ENCODE data around the gene SHB. TPM values are rescaled to one million over a fixed set of nuclear protein-coding genes. Genes with fewer than 3 reads are reported as not detected.

SHB gene
- total and polyA plus RNA-seq, 2 of the 13 experiments (the other 11 are each of a cell fraction or from before 2014, with no cell fraction given): 19.4 to 20.7 TPM

DNA sequence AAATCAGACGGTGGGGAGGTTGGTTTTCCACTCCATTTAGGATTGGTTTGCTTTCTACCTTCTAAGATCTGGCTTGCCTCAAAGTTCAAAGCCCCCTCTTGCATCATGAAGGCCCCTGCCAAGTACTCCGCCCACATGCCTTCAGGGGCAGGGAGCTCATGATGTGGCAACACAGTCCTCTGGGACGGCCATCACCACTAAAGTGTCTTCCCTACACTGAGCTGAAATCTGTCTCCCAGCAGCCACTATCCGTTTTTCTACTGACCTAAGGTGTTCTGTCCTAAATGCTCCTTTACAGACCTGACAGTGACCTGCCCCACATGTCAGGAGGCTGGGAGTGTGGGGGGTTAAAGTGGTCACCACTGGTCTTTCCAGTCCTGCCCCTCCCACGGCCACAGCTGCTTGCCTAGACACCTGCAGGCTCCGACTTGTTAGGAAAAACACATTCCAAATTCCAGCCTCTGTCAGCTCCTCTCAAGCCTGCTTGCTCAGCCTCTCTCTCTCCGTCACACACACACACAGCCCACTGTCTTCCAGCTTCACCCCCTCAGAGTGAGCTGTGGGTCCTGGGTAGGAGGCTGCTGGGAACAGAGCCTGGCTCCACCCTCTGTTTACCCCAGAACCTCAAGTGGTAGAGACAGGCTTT is 44.9 kb downstream of the SHB start (continued):
- peak; percentile 45; the same call in 1 of the 2 replicates for TF ChIP-seq ZC3H13 (CRISPR knock-in tag; IDR thresholded peaks at IDR 0.05)
- no peak for TF ChIP-seq NR3C1 (CRISPR knock-in tag; IDR thresholded peaks at IDR 0.05)
- no peak for TF ChIP-seq ZNF382 (CRISPR knock-in tag; IDR thresholded peaks at IDR 0.05; ENCODE audit: borderline replicate concordance)
- peak; percentile 66 for TF ChIP-seq GFI1 (CRISPR knock-in tag; IDR thresholded peaks at IDR 0.05; ENCODE audit: borderline replicate concordance)
- peak; percentile 98 for TF ChIP-seq CEBPB (IDR thresholded peaks at IDR 0.05; ENCODE audit: borderline replicate concordance, low read depth, low read length)
- peak; percentile 98 for TF ChIP-seq ZBTB7B (CRISPR knock-in tag; IDR thresholded peaks at IDR 0.05)
- peak; percentile 61; the same call in 1 of the 2 replicates for TF ChIP-seq ZNF543 (CRISPR knock-in tag; IDR thresholded peaks at IDR 0.05)
- peak; percentile 33; the same call in 1 of the 2 replicates for TF ChIP-seq ZNF749 (CRISPR knock-in tag; IDR thresholded peaks at IDR 0.05; ENCODE audit: borderline replicate concordance)
- TF ChIP-seq ARID2 (CRISPR knock-in tag; IDR thresholded peaks at IDR 0.05; ENCODE audit: borderline replicate concordance): peak; percentile 78; the same call in 1 of the 2 replicates
- 0 out of 2 replicates have a peak, but pooled peaks have one; percentile 23 for TF ChIP-seq SMAD3 (CRISPR knock-in tag; IDR thresholded peaks at IDR 0.05)
- TF ChIP-seq ZNF629 (CRISPR knock-in tag; conservative IDR thresholded peaks at IDR 0.05): 0 out of 2 replicates have a peak, but pooled peaks have one; percentile 14
- no peak; the same call in 1 of the 2 replicates for TF ChIP-seq ZNF552 (CRISPR knock-in tag; IDR thresholded peaks at IDR 0.05; ENCODE audit: borderline replicate concordance)
- no peak for TF ChIP-seq ZFP41 (CRISPR knock-in tag; IDR thresholded peaks at IDR 0.05; ENCODE audit: borderline replicate concordance)
- no peak for TF ChIP-seq ARNT (IDR thresholded peaks at IDR 0.05)
- TF ChIP-seq, protein P1, sequence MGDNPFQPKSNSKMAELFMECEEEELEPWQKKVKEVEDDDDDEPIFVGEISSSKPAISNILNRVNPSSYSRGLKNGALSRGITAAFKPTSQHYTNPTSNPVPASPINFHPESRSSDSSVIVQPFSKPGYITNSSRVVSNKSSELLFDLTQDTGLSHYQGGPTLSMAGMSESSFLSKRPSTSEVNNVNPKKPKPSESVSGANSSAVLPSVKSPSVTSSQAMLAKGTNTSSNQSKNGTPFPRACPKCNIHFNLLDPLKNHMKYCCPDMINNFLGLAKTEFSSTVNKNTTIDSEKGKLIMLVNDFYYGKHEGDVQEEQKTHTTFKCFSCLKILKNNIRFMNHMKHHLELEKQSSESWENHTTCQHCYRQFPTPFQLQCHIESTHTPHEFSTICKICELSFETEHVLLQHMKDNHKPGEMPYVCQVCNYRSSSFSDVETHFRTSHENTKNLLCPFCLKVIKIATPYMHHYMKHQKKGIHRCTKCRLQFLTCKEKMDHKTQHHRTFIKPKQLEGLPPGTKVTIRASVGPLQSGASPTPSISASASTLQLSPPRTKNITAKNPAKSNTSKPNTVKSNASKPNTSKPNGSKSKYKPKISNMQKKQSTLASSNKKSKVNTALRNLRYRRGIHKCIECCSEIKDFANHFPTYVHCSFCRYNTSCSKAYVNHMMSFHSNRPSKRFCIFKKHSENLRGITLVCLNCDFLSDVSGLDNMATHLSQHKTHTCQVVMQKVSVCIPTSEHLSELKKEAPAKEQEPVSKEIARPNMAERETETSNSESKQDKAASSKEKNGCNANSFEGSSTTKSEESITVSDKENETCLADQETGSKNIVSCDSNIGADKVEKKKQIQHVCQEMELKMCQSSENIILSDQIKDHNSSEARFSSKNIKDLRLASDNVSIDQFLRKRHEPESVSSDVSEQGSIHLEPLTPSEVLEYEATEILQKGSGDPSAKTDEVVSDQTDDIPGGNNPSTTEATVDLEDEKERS (CRISPR knock-in tag; IDR thresholded peaks at IDR 0.05): peak; percentile 80; the same call in 1 of the 2 replicates
- TF ChIP-seq RAD21 (CRISPR knock-in tag; IDR thresholded peaks at IDR 0.05): no peak
- TF ChIP-seq KDM2A (CRISPR knock-in tag; IDR thresholded peaks at IDR 0.05; ENCODE audit: borderline replicate concordance, low read depth): peak; percentile 50; the same call in 1 of the 2 replicates
- TF ChIP-seq SIN3A (IDR thresholded peaks at IDR 0.05; ENCODE audit: borderline replicate concordance, low read depth, low read length): 0 out of 2 replicates have a peak, but pooled peaks have one; percentile 31
- peak; percentile 44 for TF ChIP-seq YY1 (IDR thresholded peaks at IDR 0.05; ENCODE audit: insufficient read depth, insufficient replicate concordance, low read depth, low read length)
- peak; percentile 87 for TF ChIP-seq MTA1 (CRISPR knock-in tag; IDR thresholded peaks at IDR 0.05; ENCODE audit: borderline replicate concordance)
- TF ChIP-seq, protein P2, sequence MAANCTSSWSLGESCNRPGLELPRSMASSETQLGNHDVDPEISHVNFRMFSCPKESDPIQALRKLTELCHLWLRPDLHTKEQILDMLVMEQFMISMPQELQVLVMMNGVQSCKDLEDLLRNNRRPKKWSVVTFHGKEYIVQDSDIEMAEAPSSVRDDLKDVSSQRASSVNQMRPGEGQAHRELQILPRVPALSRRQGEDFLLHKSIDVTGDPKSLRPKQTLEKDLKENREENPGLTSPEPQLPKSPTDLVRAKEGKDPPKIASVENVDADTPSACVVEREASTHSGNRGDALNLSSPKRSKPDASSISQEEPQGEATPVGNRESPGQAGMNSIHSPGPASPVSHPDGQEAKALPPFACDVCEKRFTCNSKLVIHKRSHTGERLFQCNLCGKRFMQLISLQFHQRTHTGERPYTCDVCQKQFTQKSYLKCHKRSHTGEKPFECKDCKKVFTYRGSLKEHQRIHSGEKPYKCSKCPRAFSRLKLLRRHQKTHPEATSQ (CRISPR knock-in tag; IDR thresholded peaks at IDR 0.05; ENCODE audit: borderline replicate concordance): no peak

Data from HepG2 (cell line).